Putamen (tissue), 1 donor: ENCODE measurements around the gene GCLC.

Experiments used
- DNase-seq: peaks from one replicate; pipeline ENCODE4 v3.0.0-alpha.2; 2016; ENCODE audit warnings: low spot score

GCLC gene

DNA sequence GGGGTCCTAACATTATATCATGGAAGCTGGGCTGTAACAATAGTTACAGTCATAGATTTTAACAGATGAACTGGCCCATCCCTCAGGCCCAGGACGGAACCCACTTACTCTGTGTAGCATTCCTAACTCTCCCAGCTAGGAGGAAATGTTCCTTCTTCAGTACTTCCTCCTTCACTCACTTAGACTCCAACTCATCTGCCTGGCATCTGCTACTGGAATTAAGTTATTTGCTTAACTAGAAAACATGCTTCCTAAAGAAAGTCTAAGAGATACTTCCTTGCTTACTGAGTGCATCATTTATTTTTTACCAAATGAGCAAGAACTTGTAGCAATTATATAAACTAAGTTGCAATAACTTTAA is 20.5 kb downstream of the GCLC start:
- DNase-seq = no peak

DNA sequence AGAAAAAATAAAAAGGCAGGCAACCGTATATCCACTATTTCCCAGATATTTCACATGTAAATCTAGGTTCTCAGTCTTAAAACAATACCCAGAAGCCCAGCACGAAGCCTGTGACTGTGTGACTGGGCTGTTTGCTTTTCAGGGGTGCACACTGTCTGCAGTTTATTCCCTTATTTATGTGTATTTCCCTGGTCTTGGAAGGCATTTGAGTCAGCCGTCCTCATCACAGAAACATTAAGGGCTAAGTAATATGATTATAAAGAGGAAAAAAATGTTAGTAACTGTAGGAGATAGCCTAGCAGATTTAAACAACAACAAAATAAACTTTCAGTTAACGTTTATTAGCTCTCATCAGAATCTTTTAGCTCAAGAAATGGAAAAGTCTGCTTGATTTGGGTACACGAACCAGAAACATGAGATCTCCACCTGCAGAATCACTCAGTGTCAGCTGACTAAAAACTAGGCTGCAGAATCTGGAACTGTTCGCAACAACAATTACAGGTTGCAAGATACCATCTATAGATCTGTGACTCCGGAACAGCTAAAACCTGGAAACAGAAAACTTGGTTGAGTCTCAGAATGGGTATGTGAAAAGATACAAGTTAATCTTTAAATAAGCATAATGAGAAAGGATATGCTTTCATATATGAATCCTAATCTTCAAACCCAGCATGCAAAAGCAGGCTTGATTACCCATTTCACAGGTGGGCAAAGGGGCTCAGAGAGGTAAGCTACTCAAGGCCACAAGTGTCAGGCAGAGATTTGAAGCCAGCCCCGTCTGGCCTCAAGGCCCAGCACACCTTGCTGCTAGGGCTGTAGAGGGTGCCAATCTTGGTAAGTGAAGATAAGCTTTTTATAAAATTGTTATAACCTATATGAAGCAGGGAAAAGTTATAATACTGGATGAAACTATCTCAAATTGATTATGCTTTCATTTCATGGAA is 21.1 kb downstream of the GCLC start:
- DNase-seq = no peak

DNA sequence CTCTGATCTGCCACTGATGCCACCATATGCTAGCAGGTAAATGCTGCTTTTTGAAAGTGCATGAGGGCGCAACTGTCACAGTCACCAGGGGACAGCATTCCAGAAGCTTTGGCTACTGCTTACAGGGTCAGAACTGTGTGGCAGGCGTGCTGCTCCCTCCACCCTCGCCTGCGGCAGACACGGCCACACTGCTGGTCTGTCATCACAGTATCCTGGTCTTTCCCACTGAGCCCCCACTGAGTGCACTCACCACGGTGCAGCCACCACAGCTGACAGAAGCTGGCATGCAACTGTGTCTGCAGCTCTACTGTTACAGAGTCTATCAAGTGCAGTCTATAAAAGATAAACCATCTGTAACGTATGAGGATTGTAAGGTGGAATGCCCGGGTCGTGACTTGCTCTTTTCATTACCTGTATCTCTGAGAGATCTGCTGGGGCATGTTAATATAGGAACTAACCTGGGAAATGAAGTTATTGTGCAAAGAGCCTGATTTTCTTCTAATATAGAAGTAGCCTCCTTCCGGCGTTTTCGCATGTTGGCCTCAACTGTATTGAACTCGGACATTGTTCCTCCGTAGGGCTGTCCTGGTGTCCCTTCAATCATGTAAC is 24.5 kb downstream of the GCLC start:
- no peak for DNase-seq

DNA sequence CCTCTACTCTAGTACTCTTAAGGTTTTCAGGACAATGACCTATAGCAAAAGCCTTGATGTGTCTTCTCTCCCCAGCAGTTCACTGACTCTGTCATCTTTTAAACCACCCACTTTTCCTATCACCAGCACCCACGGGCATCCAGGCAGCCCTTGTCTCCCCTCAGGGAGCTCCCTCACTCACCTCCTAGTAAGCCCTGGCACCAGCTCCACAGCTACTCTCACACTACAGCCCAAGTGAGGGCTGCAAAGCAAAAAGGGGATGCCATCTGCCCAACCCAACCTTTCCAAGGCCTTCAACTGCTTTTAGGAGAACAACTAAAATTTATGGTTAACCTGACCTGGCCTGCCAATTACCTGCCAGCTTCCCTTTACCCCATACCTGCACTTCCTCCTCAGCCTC is 26.0 kb downstream of the GCLC start:
- no peak for DNase-seq

DNA sequence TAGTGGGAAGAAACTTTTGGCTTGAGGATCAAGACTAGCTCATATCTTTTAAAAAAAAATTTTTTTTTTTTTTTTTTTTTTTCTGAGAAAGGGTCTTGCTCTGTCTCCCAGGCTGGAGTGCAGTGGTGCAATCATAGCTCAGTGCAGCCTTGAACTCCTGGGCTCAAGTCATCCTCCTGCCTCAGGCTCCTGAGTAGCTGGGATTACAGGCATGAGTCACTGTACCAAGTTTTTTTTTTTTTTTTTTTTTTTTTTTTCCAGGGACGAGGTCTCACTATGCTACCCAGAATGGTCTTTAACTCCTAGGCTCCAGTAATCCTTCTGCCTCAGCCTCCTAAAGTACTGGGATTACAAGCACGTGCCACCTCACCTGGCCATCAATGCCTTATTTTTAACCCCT is 27.9 kb downstream of the GCLC start:
- no peak for DNase-seq

DNA sequence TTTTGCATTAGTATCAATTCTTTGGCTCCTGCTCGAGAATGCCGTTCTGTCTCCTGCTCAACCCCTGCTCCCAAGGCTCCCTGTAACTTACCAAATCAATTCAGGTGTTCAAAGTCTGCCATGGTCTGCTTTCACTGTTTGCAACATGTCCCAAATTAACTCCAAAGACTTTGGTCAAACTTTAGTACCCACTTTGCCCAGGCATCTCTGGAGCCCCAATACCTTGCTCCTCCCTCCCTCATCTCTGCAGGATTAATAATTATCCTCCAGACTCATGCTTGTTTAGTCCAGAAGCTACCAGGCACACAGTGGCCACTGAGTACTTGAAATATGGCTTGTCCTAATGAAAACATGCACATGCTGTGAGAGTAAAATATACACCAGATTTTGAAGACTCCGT is 30.2 kb downstream of the GCLC start:
- DNase-seq = no peak

DNA sequence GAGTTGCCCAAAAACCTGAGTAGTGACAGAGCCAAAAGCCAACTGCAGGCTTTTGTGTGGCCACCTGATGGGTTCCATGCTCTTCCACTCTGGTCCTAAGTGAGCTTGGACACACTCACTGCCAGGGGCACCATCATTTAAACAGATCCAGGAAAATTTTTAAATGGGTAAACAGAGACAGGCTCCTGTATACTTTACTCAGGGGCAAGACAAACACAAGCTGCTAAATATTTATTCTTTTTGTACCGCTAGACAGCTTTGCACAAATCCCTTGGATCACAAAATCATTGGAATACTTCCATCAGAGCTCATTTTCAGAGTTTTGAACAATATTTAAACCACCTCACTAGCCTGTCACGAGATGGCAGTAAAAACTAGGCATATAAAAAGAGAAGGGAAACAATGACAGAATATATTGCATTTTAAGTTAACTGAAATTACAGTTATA is 31.4 kb downstream of the GCLC start:
- no peak for DNase-seq

DNA sequence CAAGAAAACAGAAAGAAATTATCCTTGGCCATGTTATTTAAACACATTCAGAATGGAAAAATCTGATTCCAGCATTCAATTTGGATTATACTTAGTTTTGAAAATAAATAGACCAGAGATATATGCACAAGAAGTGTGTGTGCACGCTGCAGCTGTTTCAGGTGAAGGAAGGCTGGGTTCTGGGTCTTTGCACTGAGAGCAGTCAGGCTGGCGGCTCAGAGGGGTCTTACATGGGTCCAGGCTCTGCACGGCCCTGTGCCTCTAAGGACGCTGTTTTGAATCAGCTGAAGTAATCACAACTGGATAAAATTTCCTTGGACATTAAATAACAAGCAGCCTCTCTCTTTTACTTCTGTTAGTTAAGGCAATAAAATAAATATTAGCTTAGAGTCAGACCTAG is 31.8 kb downstream of the GCLC start:
- no peak for DNase-seq

DNA sequence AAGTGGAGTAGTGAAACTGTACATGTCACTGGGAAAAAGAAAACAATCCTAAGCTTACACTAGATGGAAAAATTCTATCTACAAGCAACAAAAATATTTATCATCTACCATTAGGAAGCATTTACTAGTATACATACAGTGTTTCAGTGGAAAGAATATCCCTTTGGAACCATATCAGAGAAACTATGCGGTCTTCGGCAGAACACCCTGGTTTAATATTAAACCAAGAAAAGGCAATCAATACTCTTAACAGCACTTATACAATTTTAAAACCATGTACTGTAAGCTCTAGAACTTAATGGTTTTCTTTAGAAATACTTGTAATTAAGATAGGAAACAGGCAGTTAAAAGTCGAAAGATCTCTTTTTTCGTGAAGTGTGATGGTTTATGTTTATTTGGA is 32.3 kb downstream of the GCLC start:
- no peak for DNase-seq

DNA sequence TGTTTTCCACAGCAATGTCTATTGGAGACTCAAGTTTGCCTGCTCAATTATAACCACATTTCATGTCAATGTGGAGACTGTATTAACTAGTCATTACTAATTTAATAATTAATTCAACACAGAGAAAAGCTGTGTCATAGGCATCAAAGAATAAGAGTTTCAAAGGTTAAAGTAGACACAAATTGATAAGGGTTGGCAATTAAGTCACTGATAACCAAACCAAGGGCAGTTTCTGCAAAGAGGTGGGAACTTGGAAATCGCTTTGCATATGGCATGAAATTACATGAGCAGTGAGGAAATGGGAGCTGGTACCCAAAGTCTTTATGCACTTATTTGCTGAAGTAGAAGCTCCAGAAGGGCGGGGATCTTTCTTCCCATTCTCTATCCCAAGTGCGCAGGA is 34.2 kb downstream of the GCLC start:
- no peak for DNase-seq

DNA sequence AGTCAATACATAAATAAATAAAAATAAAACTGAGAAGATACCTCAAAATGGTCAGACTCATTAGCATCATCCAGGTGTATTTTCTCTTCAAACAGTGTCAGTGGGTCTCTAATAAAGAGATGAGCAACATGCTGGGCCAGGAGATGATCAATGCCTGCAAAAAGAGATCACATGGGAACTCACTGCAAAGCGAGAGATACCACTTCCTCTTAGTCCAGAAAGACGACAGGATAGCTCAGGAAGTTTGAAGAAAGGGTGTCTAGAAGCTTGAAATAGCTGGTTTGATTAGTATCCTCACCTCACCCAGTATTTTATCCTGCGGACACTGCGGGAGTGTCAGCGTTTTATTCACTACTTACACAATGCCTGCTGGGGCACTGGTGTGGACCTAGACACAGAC is 38.0 kb downstream of the GCLC start:
- DNase-seq = no peak

DNA sequence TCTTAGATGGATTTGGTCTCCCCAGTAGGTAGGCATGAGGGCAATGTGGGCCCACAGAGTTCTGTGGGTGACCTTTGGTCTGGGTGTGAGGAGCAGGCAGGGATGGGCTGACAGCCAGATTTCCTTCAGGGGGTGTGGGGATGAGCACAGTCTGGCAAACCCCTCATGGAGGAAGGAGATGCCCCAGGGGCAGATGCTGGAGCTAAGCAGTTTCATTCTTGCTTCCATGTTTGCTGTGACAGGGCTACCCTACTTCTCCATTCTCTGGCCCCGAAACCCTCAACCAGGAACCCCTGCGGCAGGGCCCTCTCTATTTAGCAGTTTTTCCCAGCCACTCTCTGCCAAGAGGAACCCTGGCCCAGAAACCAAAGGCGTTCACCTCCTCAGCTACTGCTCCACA is 40.4 kb downstream of the GCLC start:
- DNase-seq = no peak

DNA sequence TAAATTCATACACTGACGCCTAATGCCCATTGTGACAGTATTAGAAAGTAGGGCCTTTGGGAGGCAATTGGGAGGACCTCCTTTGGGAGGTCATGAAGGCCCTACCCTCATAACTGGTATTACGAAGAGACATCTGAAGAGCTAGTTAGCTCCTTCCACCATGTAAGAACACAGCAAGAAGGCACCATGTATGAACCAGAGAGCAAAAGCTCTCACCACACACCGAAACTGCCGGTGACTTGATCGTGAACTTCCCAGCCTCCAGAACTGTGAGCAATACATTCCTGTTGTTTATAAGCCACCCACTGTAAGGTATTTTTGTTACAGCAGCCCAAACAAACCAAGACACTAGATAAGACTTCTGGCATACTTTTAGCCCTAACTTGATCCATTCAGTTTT is 41.8 kb downstream of the GCLC start:
- DNase-seq = no peak

DNA sequence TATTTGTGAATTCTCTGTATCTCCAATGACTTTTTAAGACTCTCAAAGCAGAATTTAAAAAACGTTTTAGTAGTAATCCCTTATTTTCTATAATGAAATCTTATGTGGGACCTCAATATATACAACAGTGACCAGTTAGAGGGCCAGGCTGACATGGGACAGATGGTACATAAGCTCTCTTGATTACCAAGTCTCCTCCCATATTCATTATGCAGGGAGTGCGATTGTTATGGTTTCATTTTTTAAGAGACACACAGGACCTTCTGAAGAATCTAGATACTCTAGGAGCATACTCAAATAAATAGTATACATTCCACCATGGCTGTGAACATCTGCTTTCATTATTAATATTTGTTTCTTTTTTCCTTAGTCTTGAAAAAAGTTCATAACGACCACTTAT is 43.5 kb downstream of the GCLC start:
- no peak for DNase-seq

DNA sequence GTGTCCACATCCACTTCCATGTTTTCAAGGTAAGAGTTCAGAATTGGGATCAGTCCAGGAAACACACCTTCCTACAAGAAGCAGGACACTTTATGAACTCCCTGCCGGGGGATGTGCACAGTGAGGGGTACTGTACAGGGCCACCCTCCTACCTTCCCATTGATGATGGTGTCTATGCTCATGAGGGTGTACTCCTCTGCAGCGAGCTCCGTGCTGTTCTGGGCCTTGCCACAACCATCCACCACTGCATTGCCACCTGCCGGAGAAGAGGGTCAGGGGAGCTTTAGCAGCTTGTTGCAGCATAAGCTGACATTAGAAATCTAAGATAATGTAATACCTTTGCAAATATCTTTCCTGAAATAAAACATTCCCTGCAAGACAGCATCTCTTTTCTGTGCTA is 44.8 kb downstream of the GCLC start:
- DNase-seq = no peak

DNA sequence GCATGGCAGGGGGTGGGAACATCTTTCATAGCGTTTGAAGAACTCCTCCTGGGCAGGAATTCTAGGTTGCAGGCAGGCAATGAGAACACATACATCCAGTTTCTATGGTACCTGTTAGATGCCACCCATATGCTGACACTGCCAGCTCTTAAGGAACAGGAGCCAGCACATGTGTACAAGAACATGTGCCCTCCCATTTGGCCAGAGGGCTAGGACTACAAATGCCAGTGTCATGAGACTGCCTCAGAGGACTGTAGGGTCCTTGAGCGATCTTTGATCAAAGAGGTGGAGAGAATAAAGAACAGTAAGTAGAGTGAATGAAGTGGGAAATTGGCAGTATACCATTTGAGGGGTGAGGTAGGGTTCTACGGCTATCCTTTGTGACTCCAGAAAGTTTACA is 45.8 kb downstream of the GCLC start:
- DNase-seq = no peak

DNA sequence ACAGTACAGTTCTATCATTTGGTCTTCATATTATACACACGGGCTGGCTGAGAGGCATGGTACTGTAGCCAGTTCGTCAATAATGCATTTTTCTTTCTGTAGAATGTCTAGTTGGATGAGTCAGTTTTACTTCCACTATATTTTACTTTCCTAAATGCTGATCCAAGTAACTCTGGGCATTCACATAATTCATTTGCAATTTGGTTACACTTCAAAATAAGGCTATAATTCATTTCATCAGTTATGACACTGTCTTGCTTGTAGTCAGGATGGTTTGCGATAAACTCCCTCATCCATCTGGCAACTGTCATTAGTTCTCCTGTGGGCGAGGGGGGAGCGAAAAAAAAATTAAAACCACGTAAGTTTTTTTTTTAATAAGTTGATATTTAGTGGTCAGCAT is 46.3 kb downstream of the GCLC start:
- DNase-seq = no peak

DNA sequence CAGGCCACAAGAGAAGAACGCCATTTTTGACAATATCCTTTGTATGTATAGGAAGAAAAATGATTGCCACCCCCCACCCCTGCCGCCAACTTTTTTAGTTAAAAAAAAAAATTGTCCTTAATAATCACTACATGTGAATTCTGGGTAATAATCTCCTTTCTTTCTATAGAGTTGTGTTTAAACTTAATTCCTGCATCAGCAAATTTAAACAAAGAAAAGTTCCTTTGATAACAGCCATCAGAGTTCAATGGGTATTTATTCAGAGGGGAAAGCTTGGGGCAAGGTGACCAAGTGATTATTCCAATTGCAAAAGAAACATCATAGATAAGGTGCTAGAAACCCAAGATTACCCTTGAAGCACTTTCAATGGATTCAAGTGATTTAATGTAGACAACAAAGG is 47.0 kb downstream of the GCLC start:
- no peak for DNase-seq

DNA sequence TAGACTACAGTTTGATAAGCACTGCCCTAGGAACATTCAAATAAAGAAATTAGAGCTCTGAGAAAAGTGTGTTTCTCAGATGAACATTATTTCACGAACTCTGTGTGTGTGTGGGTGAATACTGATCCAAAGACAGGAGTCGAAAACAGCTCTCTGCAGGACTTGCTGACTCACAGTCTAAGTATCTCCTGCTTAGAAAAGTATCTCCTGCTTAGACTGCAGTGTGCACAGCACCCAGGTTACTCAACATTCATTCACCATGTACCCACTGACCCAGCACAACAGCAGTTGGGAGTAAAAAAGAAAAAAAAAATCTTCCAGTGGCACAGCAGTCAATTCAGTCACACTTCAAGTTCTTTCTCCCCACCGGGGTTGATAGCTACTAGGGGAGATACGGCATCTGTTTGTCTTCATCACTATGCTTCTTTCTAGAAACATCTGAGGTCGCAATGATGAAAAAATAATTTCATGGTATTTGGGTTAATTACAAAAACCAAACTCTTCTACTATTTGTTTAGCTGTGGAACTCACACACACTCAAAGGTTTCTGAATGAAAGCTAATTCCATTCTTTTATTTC is 48.0 kb downstream of the GCLC start:
- DNase-seq = peak; percentile 47

DNA sequence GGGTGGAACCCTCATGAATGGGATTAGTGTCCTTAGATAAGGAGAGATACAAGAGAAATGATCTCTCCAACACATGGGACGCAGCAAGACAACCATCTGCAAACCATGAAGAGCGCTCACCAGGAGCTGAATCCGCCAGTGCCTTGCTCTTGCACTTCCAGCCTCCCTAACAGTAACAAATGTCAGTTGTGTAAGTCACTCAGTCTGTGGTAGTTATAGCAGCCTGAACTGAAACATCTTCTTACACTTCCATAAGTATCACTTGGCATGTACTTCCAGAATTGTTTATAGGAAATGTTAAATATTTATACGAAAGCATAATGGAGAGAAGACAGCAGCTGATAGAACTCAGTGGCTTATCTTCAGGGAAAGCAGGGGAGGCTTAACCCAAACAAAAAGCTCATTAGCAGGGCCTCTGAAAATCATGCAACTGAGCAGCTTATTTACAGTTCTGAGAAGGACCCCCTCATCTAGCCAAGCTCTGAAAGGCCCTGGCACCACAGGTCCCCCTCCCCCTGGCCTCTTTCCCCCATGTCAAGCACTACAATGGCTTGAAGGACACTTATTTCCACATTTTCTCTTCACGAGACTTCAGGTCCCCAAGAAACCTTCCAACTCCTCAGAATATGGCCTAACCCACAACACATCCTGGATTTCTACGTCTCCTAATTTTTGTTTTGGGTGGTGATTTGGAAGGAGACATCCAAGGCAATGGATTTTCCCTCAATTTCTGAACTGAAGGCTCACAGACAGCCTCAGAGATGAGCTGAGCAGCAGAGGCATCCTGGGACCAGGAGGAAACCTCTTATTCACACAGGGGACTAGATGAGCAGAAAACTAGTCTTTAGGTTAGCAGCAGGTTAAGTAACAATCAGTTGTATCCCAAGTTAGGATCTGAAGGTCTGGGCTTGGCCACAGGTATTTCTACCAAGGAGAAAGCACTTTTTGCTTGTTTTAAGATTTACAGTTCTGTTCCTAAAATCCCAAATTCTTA is 49.1 kb downstream of the GCLC start:
- DNase-seq = no peak

DNA sequence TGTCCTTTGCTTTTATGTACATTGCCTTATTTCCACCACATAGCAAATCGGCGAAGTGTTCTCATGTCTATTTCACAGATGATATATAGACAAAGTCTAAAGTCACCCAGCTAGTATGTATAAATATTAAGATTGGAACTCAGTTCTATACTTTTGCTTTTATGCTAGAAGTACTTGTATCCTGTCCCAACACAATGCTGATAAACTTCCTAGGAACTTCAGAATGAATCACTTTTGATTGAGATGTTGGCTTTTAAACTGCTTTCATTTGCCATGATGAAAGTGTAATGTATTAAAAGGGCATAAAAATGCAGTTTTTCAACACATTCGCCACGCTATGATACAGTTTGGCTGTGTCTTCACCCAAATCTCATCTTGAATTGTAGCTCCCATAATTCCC is 50.8 kb downstream of the GCLC start:
- no peak for DNase-seq

DNA sequence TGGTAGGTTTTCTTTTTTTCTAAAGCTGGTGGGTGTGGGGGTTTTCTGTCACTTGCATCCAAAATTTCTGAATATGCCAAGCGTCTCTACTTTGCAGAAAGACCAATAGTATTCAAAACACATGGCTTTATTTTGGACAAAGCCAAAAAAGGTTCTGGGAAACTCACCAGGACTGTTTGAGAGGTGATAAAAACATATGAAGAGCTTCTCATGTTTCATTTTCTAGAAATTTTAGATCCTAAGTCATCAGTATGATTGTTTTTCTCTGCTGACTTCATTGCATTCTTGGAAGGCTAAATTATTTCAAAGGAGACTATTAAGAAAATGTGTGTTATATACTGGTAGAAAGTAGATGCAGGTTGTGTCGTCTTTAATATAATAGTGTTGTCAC is 51.3 kb downstream of the GCLC start:
- DNase-seq = no peak
